HUES64 (cell line): ENCODE results near the gene PCDH15.

Experiments
- H3K27ac ChIP-seq: 2 replicates; pipeline ENCODE4 v1.7.0; 2013; ENCODE audit warnings: low read depth, low read length, inconsistent platforms
- H3K27me3 ChIP-seq: 2 replicates; pipeline ENCODE4 v1.6.1; 2013; ENCODE audit warnings: mild to moderate bottlenecking, low read length; ENCODE audit not compliant: insufficient read depth
- H3K36me3 ChIP-seq: 2 replicates; pipeline ENCODE4 v1.6.1; 2013; ENCODE audit warnings: mild to moderate bottlenecking, low read length; ENCODE audit not compliant: insufficient read depth
- H3K4me1 ChIP-seq: 2 replicates; pipeline ENCODE4 v1.6.1; 2013; ENCODE audit warnings: mild to moderate bottlenecking, low read length, moderate library complexity; ENCODE audit not compliant: insufficient read depth
- H3K4me3 ChIP-seq: 2 replicates; pipeline ENCODE4 v1.5.1; 2013; ENCODE audit warnings: mild to moderate bottlenecking, low read length, moderate library complexity
- H3K9ac ChIP-seq: 2 replicates; pipeline ENCODE4 v1.6.1; 2013; ENCODE audit warnings: mild to moderate bottlenecking, low read depth, low read length
- H3K9me3 ChIP-seq: 2 replicates; pipeline ENCODE4 v1.6.1; 2013; ENCODE audit warnings: low read depth, low read length; ENCODE audit not compliant: insufficient read depth
- WGBS: fragments of 150-250, 120-280 bp; methylation state at CpG from one replicate; pipeline ENCODE4 v1.1.7; 2013; ENCODE audit warnings: missing lambda C conversion rate; 5-methylcytosine and 5-hydroxymethylcytosine counted together

The PCDH15 gene

DNA sequence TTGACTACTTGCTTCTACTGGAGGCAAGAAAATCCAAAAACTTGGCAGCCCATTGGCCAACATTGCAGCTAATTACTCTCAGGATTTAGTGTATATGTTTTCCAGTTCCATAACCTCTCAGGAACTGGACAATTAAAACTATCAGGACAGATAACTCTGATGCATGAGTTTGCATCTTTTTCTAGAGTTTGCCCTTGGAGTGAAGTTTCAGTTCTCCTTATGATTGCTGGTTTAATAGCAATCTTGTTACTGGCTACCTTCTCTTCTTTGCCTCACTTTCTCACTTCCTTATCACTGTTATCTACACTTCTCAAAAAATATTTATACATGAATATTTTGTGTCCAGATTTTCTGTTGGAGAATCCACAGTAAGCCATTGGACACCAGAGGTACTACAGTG, 735.9 kb downstream of the PCDH15 start:
- H3K9ac ChIP-seq: no peak overlapping the region
- H3K9me3 ChIP-seq: no peaks in the 10 kb centered on the region
- no peaks in the 10 kb centered on the region for H3K4me1 ChIP-seq
- H3K27me3 ChIP-seq: no peaks in the 10 kb centered on the region
- no peaks in the 10 kb centered on the region for H3K36me3 ChIP-seq
- no peak overlapping the region for H3K4me3 ChIP-seq
- H3K27ac ChIP-seq: no peak overlapping the region

DNA sequence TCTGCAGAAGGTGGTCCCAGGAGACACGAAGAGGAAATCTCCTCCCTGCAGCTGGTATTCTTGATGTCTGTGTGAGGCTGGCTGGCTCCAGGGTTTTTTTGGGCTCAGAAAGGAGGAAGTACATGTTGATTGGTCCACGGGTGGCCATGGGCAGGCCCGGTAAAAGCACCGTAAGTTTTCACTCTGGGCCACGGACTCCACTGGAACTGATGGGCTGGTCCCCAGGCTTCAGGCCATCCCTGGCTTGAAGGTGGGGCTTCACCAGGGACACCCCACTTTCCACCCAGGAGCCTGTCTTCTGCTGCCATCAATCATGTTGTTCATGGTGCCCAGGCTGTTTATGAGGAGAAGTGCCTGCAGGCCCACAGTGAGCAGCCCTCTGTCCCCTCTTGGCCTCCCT, 736.8 kb downstream of the PCDH15 start:
- Histone ChIP-seq H3K27ac (no peak overlapping the region), H3K9ac (no peak overlapping the region), H3K4me1 (no peaks in the 10 kb centered on the region), H3K4me3 (no peak overlapping the region), H3K36me3 (no peaks in the 10 kb centered on the region), H3K9me3 (no peaks in the 10 kb centered on the region), H3K27me3 (no peaks in the 10 kb centered on the region)
- WGBS: 95% methylated on average over 5 of the region's 5 CpGs

DNA sequence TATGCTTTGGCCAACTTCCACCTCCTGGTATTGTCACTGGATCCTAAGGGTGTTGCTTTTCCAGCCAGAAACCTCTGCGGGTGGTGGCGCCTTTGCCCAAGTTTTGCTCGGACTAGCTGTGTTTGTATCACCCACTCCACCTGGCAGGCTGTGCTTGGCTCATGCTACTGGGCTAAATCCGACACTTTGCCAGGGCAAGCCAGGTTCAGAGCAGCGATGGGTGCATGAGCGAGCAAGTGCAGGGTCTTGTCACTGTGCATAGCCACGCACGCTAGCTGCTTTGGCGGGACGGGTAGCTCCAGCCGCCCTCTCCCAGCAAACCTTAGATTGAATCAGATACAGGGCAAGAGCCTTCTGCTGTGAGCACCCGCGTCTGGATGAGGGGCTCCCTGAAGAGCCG, 737.5 kb downstream of the PCDH15 start:
- no peaks in the 10 kb centered on the region for H3K27me3 ChIP-seq
- 97% methylated on average over 14 of the region's 14 CpGs for WGBS

GRCh38 chr10:54060572-54060971, 740.5 kb downstream of the PCDH15 start:
- Histone ChIP-seq H3K9me3 (0 out of 2 replicates have a peak, but pooled peaks cover 7% of the 10 kb centered on the region), H3K4me1 (no peaks in the 10 kb centered on the region), H3K27me3 (no peaks in the 10 kb centered on the region), H3K9ac (no peak overlapping the region), H3K4me3 (no peak overlapping the region), H3K36me3 (no peaks in the 10 kb centered on the region), H3K27ac (no peak overlapping the region)
- 96% methylated on average over 5 of the region's 5 CpGs for WGBS

More for the DNA sequence above, 737.5 kb downstream of the PCDH15 start:
- H3K9ac ChIP-seq: no peak overlapping the region
- no peaks in the 10 kb centered on the region for H3K9me3 ChIP-seq
- H3K36me3 ChIP-seq: no peaks in the 10 kb centered on the region
- H3K27ac ChIP-seq: no peak overlapping the region
- no peak overlapping the region for H3K4me3 ChIP-seq
- no peaks in the 10 kb centered on the region for H3K4me1 ChIP-seq

GRCh38 chr10:54057357-54057756, 743.7 kb downstream of the PCDH15 start:
- Histone ChIP-seq H3K4me1 (no peaks in the 10 kb centered on the region), H3K27me3 (no peaks in the 10 kb centered on the region), H3K9ac (no peak overlapping the region), H3K9me3 (0 out of 2 replicates have a peak, but pooled peaks cover 7% of the 10 kb centered on the region), H3K36me3 (no peaks in the 10 kb centered on the region), H3K4me3 (no peak overlapping the region), H3K27ac (no peak overlapping the region)
- 98% methylated on average over 2 of the region's 2 CpGs for WGBS

DNA sequence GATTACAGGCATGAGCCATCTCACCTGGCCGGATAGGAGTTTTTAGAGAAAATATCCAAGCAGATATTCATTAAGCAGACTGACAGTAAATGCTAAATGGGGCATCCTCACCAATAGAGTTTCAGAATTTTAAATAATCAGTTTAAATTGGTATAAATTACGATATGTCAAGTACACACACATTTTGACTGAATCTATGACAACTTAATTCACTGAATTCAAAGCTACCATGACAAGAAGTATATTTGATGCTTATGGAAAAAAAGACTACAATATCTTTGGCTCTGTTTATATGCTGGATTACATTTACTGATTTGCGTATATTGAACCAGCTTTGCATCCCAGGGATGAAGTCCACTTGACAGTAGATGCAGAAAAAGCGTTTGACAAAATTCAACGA, 774.7 kb downstream of the PCDH15 start:
- H3K4me3 ChIP-seq: no peak overlapping the region
- 96% methylated on average over 3 of the region's 5 CpGs for WGBS
- no peaks in the 10 kb centered on the region for H3K36me3 ChIP-seq
- no peaks in the 10 kb centered on the region for H3K9me3 ChIP-seq
- H3K9ac ChIP-seq: no peak overlapping the region
- H3K27me3 ChIP-seq: no peaks in the 10 kb centered on the region
- no peak overlapping the region for H3K27ac ChIP-seq
- H3K4me1 ChIP-seq: no peaks in the 10 kb centered on the region

DNA sequence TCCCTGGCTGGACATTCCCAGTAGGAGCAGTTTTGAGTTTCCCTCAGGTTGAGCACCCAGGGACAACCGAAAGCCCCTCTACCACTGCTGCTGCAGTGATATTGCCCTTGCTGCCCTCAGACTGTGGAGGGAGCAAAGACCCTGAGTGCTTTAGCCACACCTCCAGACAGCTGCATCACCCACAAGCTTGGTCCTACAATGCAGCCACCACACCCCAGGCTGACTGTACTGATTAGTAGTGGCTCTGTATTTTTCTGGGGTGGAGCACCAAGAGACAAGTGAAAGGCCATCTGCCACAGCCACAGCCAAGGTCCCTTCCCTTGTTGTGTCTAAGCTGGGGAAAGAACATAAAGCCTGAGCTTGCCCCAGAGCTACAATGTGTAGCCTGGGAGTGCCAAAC, 789.9 kb downstream of the PCDH15 start:
- Histone ChIP-seq H3K27ac (no peak overlapping the region), H3K4me1 (no peaks in the 10 kb centered on the region), H3K36me3 (no peaks in the 10 kb centered on the region), H3K27me3 (no peaks in the 10 kb centered on the region), H3K4me3 (no peak overlapping the region), H3K9ac (no peak overlapping the region), H3K9me3 (no peaks in the 10 kb centered on the region)
- WGBS: 89% methylated on average over 1 of the region's 1 CpG

DNA sequence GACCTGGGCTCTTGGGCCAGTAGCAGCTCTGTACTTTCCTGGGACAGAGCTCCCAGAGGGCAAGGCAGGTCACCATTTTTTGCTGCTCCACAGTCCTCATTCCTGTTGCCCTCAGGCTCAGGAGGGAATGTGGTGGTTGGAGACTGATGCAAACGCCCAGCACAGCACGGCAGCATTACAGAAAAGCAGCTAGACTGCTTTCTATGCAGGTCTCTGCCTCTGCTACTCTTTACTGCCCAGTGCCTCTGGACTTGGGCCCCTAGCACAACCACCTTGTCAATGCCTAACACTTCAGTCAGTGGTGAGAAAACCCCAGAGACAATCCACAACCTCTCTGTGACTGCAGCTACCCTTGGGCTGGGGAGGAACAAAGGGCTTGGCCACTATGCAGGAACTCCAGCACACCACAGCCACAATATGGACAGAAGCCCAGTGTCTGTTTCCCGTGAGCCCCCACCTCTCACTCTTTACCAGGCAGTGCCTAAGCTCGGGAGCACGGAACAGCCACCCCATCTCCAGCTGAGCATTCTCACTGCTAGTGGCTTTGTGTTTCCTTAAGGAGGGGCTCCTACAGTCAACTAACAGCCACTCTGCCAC, 790.6 kb downstream of the PCDH15 start:
- WGBS: 87% methylated on average over 5 of the region's 5 CpGs
- no peak overlapping the region for H3K27ac ChIP-seq
- H3K9ac ChIP-seq: no peak overlapping the region
- H3K27me3 ChIP-seq: no peaks in the 10 kb centered on the region
- no peaks in the 10 kb centered on the region for H3K4me1 ChIP-seq
- H3K4me3 ChIP-seq: no peak overlapping the region
- H3K36me3 ChIP-seq: no peaks in the 10 kb centered on the region
- no peaks in the 10 kb centered on the region for H3K9me3 ChIP-seq

GRCh38 chr10:54009672-54010071, 791.4 kb downstream of the PCDH15 start:
- no peaks in the 10 kb centered on the region for H3K36me3 ChIP-seq
- no peak overlapping the region for H3K9ac ChIP-seq
- H3K4me1 ChIP-seq: no peaks in the 10 kb centered on the region
- no peak overlapping the region for H3K4me3 ChIP-seq
- no peak overlapping the region for H3K27ac ChIP-seq
- WGBS: 96% methylated on average over 3 of the region's 3 CpGs
- H3K27me3 ChIP-seq: no peaks in the 10 kb centered on the region
- H3K9me3 ChIP-seq: no peaks in the 10 kb centered on the region

DNA sequence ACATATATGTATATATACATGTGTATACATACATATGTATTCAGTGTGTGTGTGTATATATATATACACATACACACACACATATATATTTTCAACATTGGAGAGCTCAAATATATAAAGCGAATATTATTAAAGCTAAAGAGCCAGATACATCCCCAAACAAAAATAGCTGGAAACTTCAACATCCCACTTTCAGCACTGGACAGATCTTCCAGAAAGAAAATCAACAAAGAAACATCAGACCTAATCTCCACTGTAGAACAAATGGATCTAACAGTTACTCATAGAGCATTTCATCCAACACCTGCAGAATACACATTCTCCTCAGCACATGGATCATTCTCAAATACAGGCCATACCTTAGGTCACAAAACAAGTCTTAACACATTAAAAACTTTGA, 799.0 kb downstream of the PCDH15 start:
- H3K27ac ChIP-seq: no peak overlapping the region
- H3K9me3 ChIP-seq: no peaks in the 10 kb centered on the region
- WGBS: 91% methylated on average over 1 of the region's 1 CpG
- H3K36me3 ChIP-seq: no peaks in the 10 kb centered on the region
- H3K4me1 ChIP-seq: no peaks in the 10 kb centered on the region
- H3K9ac ChIP-seq: no peak overlapping the region
- H3K27me3 ChIP-seq: no peaks in the 10 kb centered on the region
- H3K4me3 ChIP-seq: no peak overlapping the region

DNA sequence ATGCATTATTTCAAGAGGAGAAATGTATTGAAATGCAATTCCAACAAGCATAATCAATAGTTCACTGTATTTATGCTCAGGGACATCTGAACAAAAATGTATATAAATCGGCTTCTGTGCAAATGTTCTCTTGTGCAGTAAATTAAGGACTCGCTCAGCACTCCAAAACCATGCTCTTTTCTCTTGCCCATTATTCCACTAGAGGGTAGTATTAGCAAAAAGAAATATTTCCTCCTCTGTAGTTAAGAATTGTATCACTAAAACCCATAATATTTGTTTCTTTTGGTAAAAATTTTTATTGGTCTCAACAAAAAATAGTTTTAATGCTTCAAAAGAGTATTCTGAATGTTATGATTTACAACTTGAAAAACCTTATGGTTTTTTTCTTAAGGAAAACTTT, 803.1 kb downstream of the PCDH15 start:
- Histone ChIP-seq H3K9me3 (no peaks in the 10 kb centered on the region), H3K36me3 (no peaks in the 10 kb centered on the region), H3K27ac (no peak overlapping the region), H3K9ac (no peak overlapping the region), H3K4me3 (no peak overlapping the region), H3K4me1 (no peaks in the 10 kb centered on the region), H3K27me3 (no peaks in the 10 kb centered on the region)
- WGBS: 100% methylated on average over 1 of the region's 2 CpGs

DNA sequence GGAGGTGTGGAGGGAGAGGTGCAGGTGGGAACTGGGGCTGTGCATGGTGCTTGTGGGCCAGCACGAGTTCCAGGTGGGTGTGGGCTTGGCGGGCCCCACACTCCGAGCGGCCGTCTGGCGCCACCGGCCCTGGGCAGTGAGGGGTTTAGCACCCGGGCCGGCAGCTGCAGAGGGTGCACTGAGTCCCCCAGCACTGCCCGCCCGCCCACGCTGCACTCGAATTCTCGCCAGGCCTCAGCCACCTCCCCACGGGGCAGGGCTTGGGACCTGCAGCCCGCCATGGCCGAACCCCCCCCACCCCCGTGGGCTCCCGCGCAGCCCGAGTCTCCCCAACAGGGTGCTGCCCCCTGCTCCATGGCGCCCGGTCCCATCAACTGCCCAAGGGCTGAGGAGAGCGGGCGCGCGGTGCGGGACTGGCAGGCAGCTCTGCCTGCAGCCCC, 810.2 kb downstream of the PCDH15 start:
- 0 out of 2 replicates have a peak, but pooled peaks cover 4% of the 10 kb centered on the region for H3K9me3 ChIP-seq
- no peak overlapping the region for H3K9ac ChIP-seq
- H3K36me3 ChIP-seq: no peaks in the 10 kb centered on the region
- H3K4me1 ChIP-seq: no peaks in the 10 kb centered on the region
- H3K27me3 ChIP-seq: no peaks in the 10 kb centered on the region
- no peak overlapping the region for H3K27ac ChIP-seq
- WGBS: 88% methylated on average over 28 of the region's 28 CpGs
- no peak overlapping the region for H3K4me3 ChIP-seq
